ENCODE measurements around the gene EXOC4.

EXOC4 gene

GRCh38 chr7:133794479-133794878 lies 541.6 kb downstream of the EXOC4 start:
- no peak overlapping the region for H3K4me2 ChIP-seq (ENCODE audit: low read depth, low read length, poor library complexity, severe bottlenecking)
- no peaks in the 10 kb centered on the region for H3K36me3 ChIP-seq (ENCODE audit: insufficient read depth, low read length)
- H3K4me3 ChIP-seq (ENCODE audit: low read length, poor library complexity, severe bottlenecking): no peak overlapping the region
- no peaks in the 10 kb centered on the region for H3K9me2 ChIP-seq (replicated peaks; ENCODE audit: low read depth, low read length)
- H3K4me1 ChIP-seq (ENCODE audit: insufficient read depth, low read length, poor library complexity, severe bottlenecking): peaks cover 6% of the 10 kb centered on the region
- H4K20me1 ChIP-seq (ENCODE audit: insufficient read depth, low read length, poor library complexity, severe bottlenecking): no peaks in the 10 kb centered on the region
- H3K9me3 ChIP-seq (ENCODE audit: insufficient read depth, low read depth, low read length): no peaks in the 10 kb centered on the region
- TF ChIP-seq CTCF (conservative IDR thresholded peaks at IDR 0.05; ENCODE audit: low read length) (no peak), EZH2phosphoT487 (IDR thresholded peaks at IDR 0.05; ENCODE audit: borderline replicate concordance) (no peak)
- H3F3A ChIP-seq (ENCODE audit: low read depth): no peaks in the 10 kb centered on the region
- H3K9ac ChIP-seq (ENCODE audit: low read depth, low read length, poor library complexity, severe bottlenecking): no peak overlapping the region
- no peaks in the 10 kb centered on the region for H3K79me2 ChIP-seq (ENCODE audit: insufficient read depth, low read length)
- H2AFZ ChIP-seq (ENCODE audit: low read length): no peak overlapping the region
- H3K27me3 ChIP-seq (ENCODE audit: insufficient read depth, low read length, poor library complexity, severe bottlenecking): no peaks in the 10 kb centered on the region

GRCh38 chr7:133795068-133795665 lies 542.3 kb downstream of the EXOC4 start:
- H3K27me3 ChIP-seq (ENCODE audit: insufficient read depth, low read length, poor library complexity, severe bottlenecking): no peaks in the 10 kb centered on the region
- H3K79me2 ChIP-seq (ENCODE audit: insufficient read depth, low read length): no peaks in the 10 kb centered on the region
- peaks cover 6% of the 10 kb centered on the region for H3K4me1 ChIP-seq (ENCODE audit: insufficient read depth, low read length, poor library complexity, severe bottlenecking)
- H3K9ac ChIP-seq (ENCODE audit: low read depth, low read length, poor library complexity, severe bottlenecking): no peak overlapping the region
- H3F3A ChIP-seq (ENCODE audit: low read depth): no peaks in the 10 kb centered on the region
- H3K9me2 ChIP-seq (replicated peaks; ENCODE audit: low read depth, low read length): no peaks in the 10 kb centered on the region
- H3K36me3 ChIP-seq (ENCODE audit: insufficient read depth, low read length): no peaks in the 10 kb centered on the region
- H3K4me2 ChIP-seq (ENCODE audit: low read depth, low read length, poor library complexity, severe bottlenecking): no peak overlapping the region
- H4K20me1 ChIP-seq (ENCODE audit: insufficient read depth, low read length, poor library complexity, severe bottlenecking): no peaks in the 10 kb centered on the region
- TF ChIP-seq CTCF (conservative IDR thresholded peaks at IDR 0.05; ENCODE audit: low read length): no peak
- no peak for TF ChIP-seq EZH2phosphoT487 (IDR thresholded peaks at IDR 0.05; ENCODE audit: borderline replicate concordance)
- no peaks in the 10 kb centered on the region for H3K9me3 ChIP-seq (ENCODE audit: insufficient read depth, low read depth, low read length)
- no peak overlapping the region for H3K4me3 ChIP-seq (ENCODE audit: low read length, poor library complexity, severe bottlenecking)
- H2AFZ ChIP-seq (ENCODE audit: low read length): no peak overlapping the region

GRCh38 chr7:133796782-133797745 lies 544.2 kb downstream of the EXOC4 start:
- Histone ChIP-seq H3K9me3 (ENCODE audit: insufficient read depth, low read depth, low read length) (no peaks in the 10 kb centered on the region), H4K20me1 (ENCODE audit: insufficient read depth, low read length, poor library complexity, severe bottlenecking) (no peaks in the 10 kb centered on the region), H3K4me1 (ENCODE audit: insufficient read depth, low read length, poor library complexity, severe bottlenecking) (no peaks in the 10 kb centered on the region), H3K4me2 (ENCODE audit: low read depth, low read length, poor library complexity, severe bottlenecking) (no peak overlapping the region), H3K79me2 (ENCODE audit: insufficient read depth, low read length) (no peaks in the 10 kb centered on the region), H3K36me3 (ENCODE audit: insufficient read depth, low read length) (no peaks in the 10 kb centered on the region), H3K9ac (ENCODE audit: low read depth, low read length, poor library complexity, severe bottlenecking) (no peak overlapping the region), H3K27me3 (ENCODE audit: insufficient read depth, low read length, poor library complexity, severe bottlenecking) (no peaks in the 10 kb centered on the region), H3F3A (ENCODE audit: low read depth) (no peaks in the 10 kb centered on the region), H3K4me3 (ENCODE audit: low read length, poor library complexity, severe bottlenecking) (no peak overlapping the region), H3K9me2 (replicated peaks; ENCODE audit: low read depth, low read length) (no peaks in the 10 kb centered on the region), H2AFZ (ENCODE audit: low read length) (no peak overlapping the region)
- TF ChIP-seq EZH2phosphoT487 (IDR thresholded peaks at IDR 0.05; ENCODE audit: borderline replicate concordance) (no peak), CTCF (conservative IDR thresholded peaks at IDR 0.05; ENCODE audit: low read length) (no peak)
